HEK293 (cell line): ENCODE data around the gene APLNR.

Source experiments
- CTCF ChIP-seq: fragments of 450-650 bp; formaldehyde crosslinking; IDR thresholded peaks from 2 replicates; pipeline ENCODE4 v1.5.1; 2016; ENCODE audit warnings: missing biosample characterization, missing genetic modification characterization
- ELK4 ChIP-seq: IDR thresholded peaks from 2 replicates; pipeline ENCODE4 v1.6.1; 2011; ENCODE audit warnings: mild to moderate bottlenecking, low read depth, low read length, borderline replicate concordance
- REST ChIP-seq: fragments of 450-650 bp; formaldehyde crosslinking; IDR thresholded peaks from 2 replicates; pipeline ENCODE4 v1.5.1; 2016; ENCODE audit warnings: missing biosample characterization, missing genetic modification characterization
- SALL2 ChIP-seq: fragments of 450-650 bp; formaldehyde crosslinking; IDR thresholded peaks from 2 replicates; pipeline ENCODE4 v1.5.0; 2017; ENCODE audit warnings: missing biosample characterization, mild to moderate bottlenecking, missing genetic modification characterization, borderline replicate concordance
- TRIM28 ChIP-seq: IDR thresholded peaks from 2 replicates; pipeline ENCODE4 v1.6.1; 2011; ENCODE audit warnings: low read length, control low read depth, borderline replicate concordance
- YY1 ChIP-seq: fragments of 450-650 bp; formaldehyde crosslinking; IDR thresholded peaks from 2 replicates; pipeline ENCODE4 v1.5.1; 2018; ENCODE audit warnings: missing biosample characterization, missing genetic modification characterization
- ZNF114 ChIP-seq: fragments of 450-650 bp; formaldehyde crosslinking; IDR thresholded peaks from 2 replicates; pipeline ENCODE4 v1.5.0; 2017; ENCODE audit warnings: missing biosample characterization, missing genetic modification characterization
- ZNF404 ChIP-seq: fragments of 450-650 bp; formaldehyde crosslinking; IDR thresholded peaks from 2 replicates; pipeline ENCODE4 v1.5.1; 2017; ENCODE audit warnings: missing biosample characterization, missing genetic modification characterization
- ZNF423 ChIP-seq: fragments of 450-650 bp; formaldehyde crosslinking; IDR thresholded peaks from 2 replicates; pipeline ENCODE4 v1.5.1; 2016; ENCODE audit warnings: missing biosample characterization, missing genetic modification characterization
- ZNF510 ChIP-seq: fragments of 450-650 bp; formaldehyde crosslinking; IDR thresholded peaks from 2 replicates; pipeline ENCODE4 v1.5.1; 2018; ENCODE audit warnings: mild to moderate bottlenecking, missing genetic modification characterization, missing biosample characterization; ENCODE audit not compliant: insufficient replicate concordance
- ZNF560 ChIP-seq: fragments of 450-650 bp; formaldehyde crosslinking; IDR thresholded peaks from 2 replicates; pipeline ENCODE4 v1.5.1; 2017; ENCODE audit warnings: missing biosample characterization, missing genetic modification characterization, borderline replicate concordance
- ZNF561 ChIP-seq: fragments of 450-650 bp; IDR thresholded peaks from 2 replicates; pipeline ENCODE4 v1.5.1; 2018; ENCODE audit warnings: missing biosample characterization, missing genetic modification characterization, borderline replicate concordance
- ZNF707 ChIP-seq: fragments of 450-650 bp; formaldehyde crosslinking; IDR thresholded peaks from 2 replicates; pipeline ENCODE4 v1.5.1; 2016; ENCODE audit warnings: missing biosample characterization, missing genetic modification characterization

GRCh38 chr11:57255618-57256017, 18.6 kb upstream of the APLNR start:
- TF ChIP-seq SALL2 (tag by site-specific recombination), result no peak
- TF ChIP-seq ZNF404 (tag by site-specific recombination), result no peak
- no peak for TF ChIP-seq CTCF
- no peak for TF ChIP-seq ELK4
- TF ChIP-seq ZNF114, result no peak
- no peak for TF ChIP-seq ZNF510 (tag by site-specific recombination)
- no peak for TF ChIP-seq ZNF560
- no peak for TF ChIP-seq REST
- no peak for TF ChIP-seq ZNF561
- no peak for TF ChIP-seq ZNF423 (tag by site-specific recombination)
- no peak for TF ChIP-seq ZNF707 (tag by site-specific recombination)
- no peak for TF ChIP-seq TRIM28
- TF ChIP-seq YY1 (tag by site-specific recombination), result no peak
